Prostate gland (tissue), 2 donors: ENCODE measurements around the gene ZPBP2. TPM values are rescaled to one million over a fixed set of nuclear protein-coding genes. Genes with fewer than 3 reads are reported as not detected.

Source experiments
- DNase-seq: peaks from one replicate; pipeline ENCODE4 v3.0.0-alpha.2; 2019; ENCODE audit warnings: low spot score
- H3K27ac ChIP-seq, 2 donors: fragments of 200-600 bp; sonication (generic); 2 replicates each; pipeline ENCODE4 v1.5.1; 2017 to 2019
- H3K27me3 ChIP-seq: fragments of 200-600 bp; sonication (generic); replicated peaks from 2 replicates; pipeline ENCODE4 v1.5.1; 2019; ENCODE audit not compliant: insufficient read depth
- H3K36me3 ChIP-seq, 2 donors: fragments of 200-600 bp; sonication (generic); 1 replicate in 1 of 2; 2 replicates in 1 of 2; pipeline versions ENCODE4 v1.5.1 to v1.8.1; 2017 to 2019
- H3K4me1 ChIP-seq: fragments of 200-600 bp; sonication (generic); replicated peaks from 2 replicates; pipeline ENCODE4 v1.5.1; 2019
- H3K4me3 ChIP-seq, 2 donors: fragments of 200-600 bp; sonication (generic); 2 replicates each; pipeline ENCODE4 v1.5.1; 2017 to 2019
- H3K9me3 ChIP-seq: fragments of 200-600 bp; sonication (generic); 2 replicates; pipeline ENCODE4 v1.5.1; 2017
- CTCF ChIP-seq, 4 experiments: fragments of 200-600 bp in 2 of 4; fragments of 450-650 bp in 2 of 4; sonication (generic) in 2 of 4; IDR thresholded peaks; 1 replicate in 3 of 4; 2 replicates in 1 of 4; pipeline ENCODE4 v1.5.1; 2016 to 2019; ENCODE audit warnings: antibody characterized with exemption in 4 of 4, mild to moderate bottlenecking in 2 of 4, moderate library complexity in 2 of 4
- POLR2A ChIP-seq: fragments of 450-650 bp; IDR thresholded peaks from one replicate; pipeline ENCODE4 v1.6.1; 2016; ENCODE audit warnings: antibody characterized with exemption, mild to moderate bottlenecking
- POLR2AphosphoS5 ChIP-seq: sonication (generic); formaldehyde crosslinking; IDR thresholded peaks from one replicate; pipeline ENCODE4 v1.6.1; 2017; ENCODE audit warnings: antibody characterized with exemption
- WGBS: methylation state at CpG from one replicate; pipeline ENCODE4 v1.1.5; 2018; 5-methylcytosine and 5-hydroxymethylcytosine counted together
- intact Hi-C: fragments of 100-400 bp; cut with DNase I; formaldehyde crosslinking; loops from one replicate; pipeline ENCODE4 v1.14.2; 2022
- total RNA-seq, 2 donors: library from RNA; depleted of rRNA; stranded (reverse); fragments of >200 nt; gene quantifications; one replicate each; pipeline ENCODE4 v1.1.0, GENCODE V29; 2016

The ZPBP2 gene
- total RNA-seq, 2 donors from 2014 or later, result 14.8 TPM; not detected in 1

GRCh38 chr17:39822051-39822451 lies 46.0 kb upstream of the ZPBP2 start:
- WGBS, result 91% methylated on average over 2 of the region's 2 CpGs

GRCh38 chr17:39823407-39824054 lies 44.5 kb upstream of the ZPBP2 start:
- no peaks in the 10 kb centered on the region for H3K36me3 ChIP-seq
- WGBS, result 90% methylated on average over 5 of the region's 5 CpGs
- no peaks in the 10 kb centered on the region for H3K9me3 ChIP-seq
- TF ChIP-seq CTCF (IDR thresholded peaks at IDR 0.05), result no peak
- H3K4me3 ChIP-seq, result no peak overlapping the region
- intact Hi-C loops, result no loop called here
- no peaks in the 10 kb centered on the region for H3K4me1 ChIP-seq
- DNase-seq, result no peak
- no peaks in the 10 kb centered on the region for H3K27me3 ChIP-seq
- no peak overlapping the region for H3K27ac ChIP-seq

More at GRCh38 chr17:39822051-39822451, 46.0 kb upstream of the ZPBP2 start:
- no peak for DNase-seq
- no peaks in the 10 kb centered on the region for H3K27me3 ChIP-seq
- no peak overlapping the region for H3K4me3 ChIP-seq
- no peaks in the 10 kb centered on the region for H3K9me3 ChIP-seq
- no peak overlapping the region for H3K27ac ChIP-seq
- TF ChIP-seq CTCF (IDR thresholded peaks at IDR 0.05), result no peak
- TF ChIP-seq POLR2A, result no peak
- no peak for TF ChIP-seq POLR2AphosphoS5
- H3K36me3 ChIP-seq, result no peaks in the 10 kb centered on the region
- no peaks in the 10 kb centered on the region for H3K4me1 ChIP-seq
- intact Hi-C loops, result no loop called here

- DNase-seq, result no peak
- H3K4me3 ChIP-seq, result no peak overlapping the region
Measured at GRCh38 chr17:39826334-39826733, 41.7 kb upstream of the ZPBP2 start.

GRCh38 chr17:39828443-39828842 lies 39.6 kb upstream of the ZPBP2 start:
- WGBS, result 73% methylated on average over 4 of the region's 4 CpGs
- intact Hi-C loops, result no loop called here
- Histone ChIP-seq H3K4me3 (no peak overlapping the region), H3K9me3 (no peaks in the 10 kb centered on the region), H3K27ac (no peak overlapping the region), H3K4me1 (no peaks in the 10 kb centered on the region), H3K27me3 (no peaks in the 10 kb centered on the region), H3K36me3 (no peaks in the 10 kb centered on the region)
- DNase-seq, result no peak
- no peak for TF ChIP-seq POLR2AphosphoS5
- TF ChIP-seq CTCF (IDR thresholded peaks at IDR 0.05), result no peak
- no peak for TF ChIP-seq POLR2A

More at GRCh38 chr17:39826334-39826733, 41.7 kb upstream of the ZPBP2 start:
- Histone ChIP-seq H3K4me1 (no peaks in the 10 kb centered on the region), H3K36me3 (no peaks in the 10 kb centered on the region), H3K27ac (no peak overlapping the region), H3K27me3 (no peaks in the 10 kb centered on the region), H3K9me3 (no peaks in the 10 kb centered on the region)
- intact Hi-C loops, result no loop called here
- WGBS, result 95% methylated on average over 2 of the region's 2 CpGs
- TF ChIP-seq POLR2AphosphoS5, result no peak
- no peak for TF ChIP-seq POLR2A
- no peak for TF ChIP-seq CTCF (IDR thresholded peaks at IDR 0.05)

- intact Hi-C loops, result no loop called here
- WGBS, result 75% methylated on average over 2 of the region's 2 CpGs
Measured at GRCh38 chr17:39831588-39831987, 36.4 kb upstream of the ZPBP2 start.

More at GRCh38 chr17:39831588-39831987, 36.4 kb upstream of the ZPBP2 start:
- no peak for TF ChIP-seq POLR2A
- TF ChIP-seq POLR2AphosphoS5, result no peak
- TF ChIP-seq CTCF (IDR thresholded peaks at IDR 0.05), result no peak
- no peaks in the 10 kb centered on the region for H3K36me3 ChIP-seq
- DNase-seq, result no peak
- H3K27ac ChIP-seq, result no peak overlapping the region
- no peaks in the 10 kb centered on the region for H3K4me1 ChIP-seq
- H3K27me3 ChIP-seq, result no peaks in the 10 kb centered on the region
- H3K9me3 ChIP-seq, result no peaks in the 10 kb centered on the region
- H3K4me3 ChIP-seq, result no peak overlapping the region
